ENCODE results near the gene TMEM132D. TPM values are rescaled to one million over a fixed set of nuclear protein-coding genes. Genes with fewer than 3 reads are reported as not detected.

TMEM132D gene
- polyA plus RNA-seq, 1 donor from 2014 or later, result 1.3 TPM

DNA sequence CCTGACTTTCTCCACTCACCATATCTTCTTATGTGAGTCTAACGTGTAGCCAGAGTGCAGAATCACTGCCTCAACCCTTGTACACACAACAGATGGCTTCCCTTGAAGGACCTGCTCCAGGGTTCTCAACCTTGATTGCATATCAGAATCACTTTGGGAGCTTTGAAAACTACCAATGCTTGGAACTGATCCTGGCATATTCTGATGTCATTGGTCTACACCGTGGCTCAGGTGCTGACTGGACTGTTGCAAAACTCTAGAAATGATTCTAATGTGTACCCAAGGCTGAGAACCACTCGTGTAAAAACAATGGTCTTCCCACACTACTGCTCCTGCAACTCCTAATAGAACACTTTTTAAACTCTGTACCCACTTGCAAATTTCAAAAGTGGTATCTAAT, 18.5 kb downstream of the TMEM132D start:
- Histone ChIP-seq H3K4me2 (ENCODE audit: low read length) (no peak overlapping the region), H4K20me1 (ENCODE audit: insufficient read depth) (no peaks in the 10 kb centered on the region), H3F3A (ENCODE audit: insufficient read depth, low read length, poor library complexity, severe bottlenecking) (no peaks in the 10 kb centered on the region), H3K27ac (ENCODE audit: low read length) (no peak overlapping the region), H3K9me2 (ENCODE audit: insufficient read depth, low read length) (no peaks in the 10 kb centered on the region), H3K36me3 (ENCODE audit: insufficient read depth, low read length) (no peaks in the 10 kb centered on the region), H2AFZ (ENCODE audit: low read depth, low read length) (no peak overlapping the region), H3K27me3 (ENCODE audit: insufficient read depth, low read depth, low read length) (no peaks in the 10 kb centered on the region), H3K4me3 (ENCODE audit: low read length) (no peak overlapping the region), H3K79me2 (replicated peaks; ENCODE audit: insufficient read depth, low read length) (no peaks in the 10 kb centered on the region), H3K9ac (ENCODE audit: low read length) (no peak overlapping the region), H3K9me3 (ENCODE audit: low read length) (no peaks in the 10 kb centered on the region)
- TF ChIP-seq EP300 (conservative IDR thresholded peaks at IDR 0.05; ENCODE audit: poor library complexity, severe bottlenecking), result no peak
- TF ChIP-seq, protein P1, sequence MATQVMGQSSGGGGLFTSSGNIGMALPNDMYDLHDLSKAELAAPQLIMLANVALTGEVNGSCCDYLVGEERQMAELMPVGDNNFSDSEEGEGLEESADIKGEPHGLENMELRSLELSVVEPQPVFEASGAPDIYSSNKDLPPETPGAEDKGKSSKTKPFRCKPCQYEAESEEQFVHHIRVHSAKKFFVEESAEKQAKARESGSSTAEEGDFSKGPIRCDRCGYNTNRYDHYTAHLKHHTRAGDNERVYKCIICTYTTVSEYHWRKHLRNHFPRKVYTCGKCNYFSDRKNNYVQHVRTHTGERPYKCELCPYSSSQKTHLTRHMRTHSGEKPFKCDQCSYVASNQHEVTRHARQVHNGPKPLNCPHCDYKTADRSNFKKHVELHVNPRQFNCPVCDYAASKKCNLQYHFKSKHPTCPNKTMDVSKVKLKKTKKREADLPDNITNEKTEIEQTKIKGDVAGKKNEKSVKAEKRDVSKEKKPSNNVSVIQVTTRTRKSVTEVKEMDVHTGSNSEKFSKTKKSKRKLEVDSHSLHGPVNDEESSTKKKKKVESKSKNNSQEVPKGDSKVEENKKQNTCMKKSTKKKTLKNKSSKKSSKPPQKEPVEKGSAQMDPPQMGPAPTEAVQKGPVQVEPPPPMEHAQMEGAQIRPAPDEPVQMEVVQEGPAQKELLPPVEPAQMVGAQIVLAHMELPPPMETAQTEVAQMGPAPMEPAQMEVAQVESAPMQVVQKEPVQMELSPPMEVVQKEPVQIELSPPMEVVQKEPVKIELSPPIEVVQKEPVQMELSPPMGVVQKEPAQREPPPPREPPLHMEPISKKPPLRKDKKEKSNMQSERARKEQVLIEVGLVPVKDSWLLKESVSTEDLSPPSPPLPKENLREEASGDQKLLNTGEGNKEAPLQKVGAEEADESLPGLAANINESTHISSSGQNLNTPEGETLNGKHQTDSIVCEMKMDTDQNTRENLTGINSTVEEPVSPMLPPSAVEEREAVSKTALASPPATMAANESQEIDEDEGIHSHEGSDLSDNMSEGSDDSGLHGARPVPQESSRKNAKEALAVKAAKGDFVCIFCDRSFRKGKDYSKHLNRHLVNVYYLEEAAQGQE (IDR thresholded peaks at IDR 0.05; ENCODE audit: borderline replicate concordance), result no peak
- TF ChIP-seq MXI1 (conservative IDR thresholded peaks at IDR 0.05; ENCODE audit: poor library complexity, severe bottlenecking), result no peak
- TF ChIP-seq RAD21 (conservative IDR thresholded peaks at IDR 0.05), result no peak
- TF ChIP-seq SMC3 (conservative IDR thresholded peaks at IDR 0.05; ENCODE audit: poor library complexity), result no peak
- no peak for TF ChIP-seq TAF1 (IDR thresholded peaks at IDR 0.05; ENCODE audit: low read depth)

DNA sequence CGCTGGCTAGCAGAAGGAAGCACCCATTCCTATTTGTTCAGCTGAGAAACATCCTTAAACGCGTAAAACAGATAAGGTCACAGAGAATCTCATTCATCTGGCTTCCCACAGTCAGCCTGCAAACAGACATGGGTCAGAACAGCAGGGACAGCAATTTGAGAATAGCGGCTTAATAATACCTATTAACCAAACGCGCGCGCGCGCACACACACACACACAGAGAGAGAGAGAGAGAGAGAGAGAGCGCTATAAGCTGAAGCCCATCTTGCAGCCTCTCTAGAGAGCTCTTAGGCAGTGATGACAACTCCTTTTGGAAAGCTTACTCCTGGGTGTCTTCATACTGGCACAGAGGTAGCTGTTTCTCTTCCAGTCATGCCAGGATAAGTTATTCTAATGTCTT, 26.4 kb downstream of the TMEM132D start:
- H4K20me1 ChIP-seq (ENCODE audit: insufficient read depth), result no peaks in the 10 kb centered on the region
- TF ChIP-seq EP300 (conservative IDR thresholded peaks at IDR 0.05; ENCODE audit: poor library complexity, severe bottlenecking) (peak; percentile 67), RAD21 (conservative IDR thresholded peaks at IDR 0.05) (peak; percentile 20), POLR2AphosphoS5 (IDR thresholded peaks at IDR 0.05) (peak; percentile 85), SMC3 (conservative IDR thresholded peaks at IDR 0.05; ENCODE audit: poor library complexity) (no peak)
- H3K36me3 ChIP-seq (ENCODE audit: insufficient read depth, low read length), result no peaks in the 10 kb centered on the region
- H3K4me2 ChIP-seq (ENCODE audit: low read length), result no peak overlapping the region
- no peaks in the 10 kb centered on the region for H3K9me2 ChIP-seq (ENCODE audit: insufficient read depth, low read length)
- no peak overlapping the region for H3K27ac ChIP-seq (ENCODE audit: low read length)
- H3K9me3 ChIP-seq (ENCODE audit: low read length), result peaks cover 4% of the 10 kb centered on the region
- H3K79me2 ChIP-seq (replicated peaks; ENCODE audit: insufficient read depth, low read length), result no peaks in the 10 kb centered on the region
- H3K4me3 ChIP-seq (ENCODE audit: low read length), result no peak overlapping the region
- no peak overlapping the region for H2AFZ ChIP-seq (ENCODE audit: low read depth, low read length)
- peaks cover 15% of the 10 kb centered on the region for H3K27me3 ChIP-seq (ENCODE audit: insufficient read depth, low read depth, low read length)
- no peaks in the 10 kb centered on the region for H3F3A ChIP-seq (ENCODE audit: insufficient read depth, low read length, poor library complexity, severe bottlenecking)
- no peak overlapping the region for H3K9ac ChIP-seq (ENCODE audit: low read length)

DNA sequence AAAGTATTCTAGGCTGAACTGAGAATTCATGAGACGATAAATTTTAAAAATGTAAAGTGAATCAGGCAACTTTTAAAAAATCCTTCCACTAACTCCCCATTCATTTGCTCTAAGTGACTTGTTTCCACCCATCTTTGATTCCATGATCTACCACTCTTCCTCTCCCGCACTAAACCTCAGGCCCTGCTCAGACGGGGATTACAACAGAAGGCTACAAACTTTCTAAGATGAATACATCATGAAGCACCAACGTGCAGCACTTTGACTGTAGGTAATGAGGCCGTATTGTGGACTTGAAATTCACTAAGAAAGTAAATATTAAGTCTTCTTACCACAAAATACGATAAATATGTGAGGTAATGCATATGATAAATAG, 30.0 kb downstream of the TMEM132D start:
- Histone ChIP-seq H4K20me1 (ENCODE audit: insufficient read depth) (no peaks in the 10 kb centered on the region), H3K36me3 (ENCODE audit: insufficient read depth, low read length) (no peaks in the 10 kb centered on the region), H3K9me2 (ENCODE audit: insufficient read depth, low read length) (no peaks in the 10 kb centered on the region), H3F3A (ENCODE audit: insufficient read depth, low read length, poor library complexity, severe bottlenecking) (no peaks in the 10 kb centered on the region), H3K79me2 (replicated peaks; ENCODE audit: insufficient read depth, low read length) (no peaks in the 10 kb centered on the region), H3K27ac (ENCODE audit: low read length) (no peak overlapping the region), H3K27me3 (ENCODE audit: insufficient read depth, low read depth, low read length) (peaks cover 35% of the 10 kb centered on the region), H3K9ac (ENCODE audit: low read length) (no peak overlapping the region), H3K4me2 (ENCODE audit: low read length) (no peak overlapping the region), H3K4me3 (ENCODE audit: low read length) (no peak overlapping the region), H2AFZ (ENCODE audit: low read depth, low read length) (no peak overlapping the region), H3K9me3 (ENCODE audit: low read length) (no peaks in the 10 kb centered on the region)
- no peak for TF ChIP-seq SMC3 (conservative IDR thresholded peaks at IDR 0.05; ENCODE audit: poor library complexity)
- TF ChIP-seq, protein P1 (IDR thresholded peaks at IDR 0.05; ENCODE audit: borderline replicate concordance), result no peak
- TF ChIP-seq, protein P2, sequence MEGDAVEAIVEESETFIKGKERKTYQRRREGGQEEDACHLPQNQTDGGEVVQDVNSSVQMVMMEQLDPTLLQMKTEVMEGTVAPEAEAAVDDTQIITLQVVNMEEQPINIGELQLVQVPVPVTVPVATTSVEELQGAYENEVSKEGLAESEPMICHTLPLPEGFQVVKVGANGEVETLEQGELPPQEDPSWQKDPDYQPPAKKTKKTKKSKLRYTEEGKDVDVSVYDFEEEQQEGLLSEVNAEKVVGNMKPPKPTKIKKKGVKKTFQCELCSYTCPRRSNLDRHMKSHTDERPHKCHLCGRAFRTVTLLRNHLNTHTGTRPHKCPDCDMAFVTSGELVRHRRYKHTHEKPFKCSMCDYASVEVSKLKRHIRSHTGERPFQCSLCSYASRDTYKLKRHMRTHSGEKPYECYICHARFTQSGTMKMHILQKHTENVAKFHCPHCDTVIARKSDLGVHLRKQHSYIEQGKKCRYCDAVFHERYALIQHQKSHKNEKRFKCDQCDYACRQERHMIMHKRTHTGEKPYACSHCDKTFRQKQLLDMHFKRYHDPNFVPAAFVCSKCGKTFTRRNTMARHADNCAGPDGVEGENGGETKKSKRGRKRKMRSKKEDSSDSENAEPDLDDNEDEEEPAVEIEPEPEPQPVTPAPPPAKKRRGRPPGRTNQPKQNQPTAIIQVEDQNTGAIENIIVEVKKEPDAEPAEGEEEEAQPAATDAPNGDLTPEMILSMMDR (IDR thresholded peaks at IDR 0.05; ENCODE audit: poor library complexity, severe bottlenecking), result no peak
- TF ChIP-seq EP300 (conservative IDR thresholded peaks at IDR 0.05; ENCODE audit: poor library complexity, severe bottlenecking), result no peak
- no peak for TF ChIP-seq MXI1 (conservative IDR thresholded peaks at IDR 0.05; ENCODE audit: poor library complexity, severe bottlenecking)
- TF ChIP-seq TAF1 (IDR thresholded peaks at IDR 0.05; ENCODE audit: low read depth), result no peak
- TF ChIP-seq EZH2 (IDR thresholded peaks at IDR 0.05; ENCODE audit: borderline replicate concordance, insufficient read depth, low read length, poor library complexity, severe bottlenecking), result no peak
- TF ChIP-seq RAD21 (conservative IDR thresholded peaks at IDR 0.05), result no peak

Data from neural cell (in vitro differentiated cells).